Testis (tissue), 5 donors: ENCODE results near the gene ZBED3. TPM values are rescaled to one million over a fixed set of nuclear protein-coding genes. Genes with fewer than 3 reads are reported as not detected.
A peak's percentile ranks its signal among the peaks of the same experiment; 100 is the strongest.

ENCODE experiments used
- DNase-seq: peaks from one replicate; pipeline ENCODE4 v3.0.0-alpha.2; 2019
- H3K27ac ChIP-seq, 2 donors: fragments of 200-600 bp; sonication (generic); one replicate each; pipeline ENCODE4 v1.5.1; 2019
- H3K27me3 ChIP-seq: fragments of 200-600 bp; sonication (generic); one replicate; pipeline ENCODE4 v1.5.1; 2019
- H3K36me3 ChIP-seq: fragments of 200-600 bp; sonication (generic); one replicate; pipeline ENCODE4 v1.5.1; 2017; ENCODE audit warnings: low read depth; ENCODE audit errors: missing control alignments
- H3K4me1 ChIP-seq: fragments of 200-600 bp; sonication (generic); one replicate; pipeline ENCODE4 v1.5.1; 2019
- H3K4me3 ChIP-seq, 2 donors: fragments of 200-600 bp; sonication (generic); one replicate each; pipeline ENCODE4 v1.5.1; 2017 to 2019
- H3K9me3 ChIP-seq: fragments of 200-600 bp; sonication (generic); one replicate; pipeline ENCODE4 v1.5.1; 2017
- CTCF ChIP-seq, 3 experiments: fragments of 450-650 bp in 2 of 3; fragments of 200-600 bp in 1 of 3; sonication (generic) in 1 of 3; IDR thresholded peaks; one replicate each; pipeline ENCODE4 v1.5.1; 2016 to 2019; ENCODE audit warnings: antibody characterized with exemption in 3 of 3, mild to moderate bottlenecking in 2 of 3, moderate library complexity in 1 of 3
- POLR2A ChIP-seq: fragments of 450-650 bp; IDR thresholded peaks from one replicate; pipeline ENCODE4 v1.6.1; 2017; ENCODE audit warnings: antibody characterized with exemption, mild to moderate bottlenecking, moderate library complexity
- WGBS, 2 donors: methylation state at CpG; one replicate each; pipeline ENCODE4 v1.1.5; 2018; 5-methylcytosine and 5-hydroxymethylcytosine counted together
- intact Hi-C: fragments of 100-400 bp; cut with DNase I; formaldehyde crosslinking; loops from one replicate; pipeline ENCODE4 v1.15.1; 2023; ENCODE audit warnings: low total_unique reads
- long read RNA-seq, 2 donors: transcript quantifications; one replicate each; lab custom pipeline, GENCODE V29; 2026
- polyA plus RNA-seq: library from polyadenylated mRNA; stranded (reverse); fragments of 350-450 nt; fragmentation: Illumina TruSeq; extraction: RNeasy Lipid Tissue Mini Kit (QIAGEN cat#74804); gene quantifications from one replicate; pipeline ENCODE4 v1.2.3, GENCODE V29; 2014; ENCODE audit warnings: low read depth, low replicate concordance; ENCODE audit not compliant: insufficient read depth
- total RNA-seq, 2 donors: library from RNA; depleted of rRNA; stranded (reverse); fragments of >200 nt; gene quantifications; one replicate each; pipeline ENCODE4 v1.2.3, GENCODE V29; 2016

The ZBED3 gene
- total RNA-seq (10 to 100 TPM in 1 of 2 donors, 1 to 10 TPM in 1; 7.9 to 14.5 TPM), polyA plus RNA-seq (6.9 TPM)
- long read RNA-seq, donor 1, full-length matches to known transcripts = 14 of 14 reads
- long read RNA-seq, donor 1, partial matches to known transcripts = 0 of 14 reads
- long read RNA-seq, donor 1, other reads (novel, unspliced or antisense) = 0 of 14 reads
- long read RNA-seq, donor 2, full-length matches to known transcripts = 3 of 3 reads
- long read RNA-seq, donor 2, partial matches to known transcripts = 0 of 3 reads
- long read RNA-seq, donor 2, other reads (novel, unspliced or antisense) = 0 of 3 reads

- Histone ChIP-seq H3K27ac (peak within 1 kb of the TSS; percentile 92 to 96), H3K4me1 (peaks cover 7% of the 10 kb centered on the region), H3K27me3 (no peaks in the 10 kb centered on the region), H3K9me3 (no peaks in the 10 kb centered on the region), H3K4me3 (peak within 1 kb of the TSS; percentile 75 to 92), H3K36me3 (no peaks in the 10 kb centered on the region)
- TF ChIP-seq POLR2A (no peak), CTCF (IDR thresholded peaks at IDR 0.05) (no peak)
- 0 to 1% methylated on average over 24 to 55 of the region's 63 CpGs for WGBS, 2 donors
- DNase-seq = peak; percentile 84
- intact Hi-C loops = loop anchor here (5.0 kb wide), 1 partner anchor 405 kb away; the partner anchor contains the start of gene WDR41
Measured at GRCh38 chr5:77086689-77087483, at the start of gene ZBED3. TSS of gene ZBED3 (minus strand) at chr5:77087285. CDS start at chr5:77077878, 9,407 bp downstream.

- Histone ChIP-seq H3K36me3 (no peaks in the 10 kb centered on the region), H3K27ac (no peak overlapping the region), H3K4me3 (no peak overlapping the region), H3K4me1 (no peaks in the 10 kb centered on the region), H3K27me3 (no peaks in the 10 kb centered on the region), H3K9me3 (no peaks in the 10 kb centered on the region)
- WGBS, 2 donors = 43 to 56% methylated on average over 1 of the region's 1 CpG
- intact Hi-C loops = no loop called here
- no peak for TF ChIP-seq CTCF (IDR thresholded peaks at IDR 0.05)
- TF ChIP-seq POLR2A = no peak
- peak; percentile 60 for DNase-seq
Measured at GRCh38 chr5:77133061-77133758, 46.1 kb upstream of the ZBED3 start.

GRCh38 chr5:77131361-77131760, 44.3 kb upstream of the ZBED3 start:
- Histone ChIP-seq H3K36me3 (no peaks in the 10 kb centered on the region), H3K27ac (no peak overlapping the region), H3K27me3 (no peaks in the 10 kb centered on the region), H3K9me3 (no peaks in the 10 kb centered on the region), H3K4me1 (no peaks in the 10 kb centered on the region), H3K4me3 (no peak overlapping the region)
- no peak for DNase-seq
- no peak for TF ChIP-seq POLR2A
- 75 to 89% methylated on average over 3 of the region's 3 CpGs for WGBS, 2 donors
- intact Hi-C loops = no loop called here

- intact Hi-C loops = no loop called here
- H3K9me3 ChIP-seq = no peaks in the 10 kb centered on the region
- 62 to 74% methylated on average over 9 of the region's 9 CpGs for WGBS, 2 donors
- no peaks in the 10 kb centered on the region for H3K27me3 ChIP-seq
- no peaks in the 10 kb centered on the region for H3K4me1 ChIP-seq
- no peak for TF ChIP-seq POLR2A
- H3K36me3 ChIP-seq = no peaks in the 10 kb centered on the region
- no peak overlapping the region for H3K27ac ChIP-seq
- no peak overlapping the region for H3K4me3 ChIP-seq
- DNase-seq = peak; percentile 28
Measured at GRCh38 chr5:77129391-77129990, 42.4 kb upstream of the ZBED3 start.

GRCh38 chr5:77128411-77129061, 41.5 kb upstream of the ZBED3 start:
- no peaks in the 10 kb centered on the region for H3K36me3 ChIP-seq
- H3K4me1 ChIP-seq = no peaks in the 10 kb centered on the region
- H3K27ac ChIP-seq = no peak overlapping the region
- DNase-seq = no peak
- H3K4me3 ChIP-seq = no peak overlapping the region
- intact Hi-C loops = no loop called here
- WGBS, 2 donors = 88 to 89% methylated on average over 5 of the region's 5 CpGs
- no peaks in the 10 kb centered on the region for H3K9me3 ChIP-seq
- H3K27me3 ChIP-seq = no peaks in the 10 kb centered on the region
- TF ChIP-seq POLR2A (no peak), CTCF (IDR thresholded peaks at IDR 0.05) (no peak)
